ENCODE measurements around the gene USP9X.

USP9X gene

DNA sequence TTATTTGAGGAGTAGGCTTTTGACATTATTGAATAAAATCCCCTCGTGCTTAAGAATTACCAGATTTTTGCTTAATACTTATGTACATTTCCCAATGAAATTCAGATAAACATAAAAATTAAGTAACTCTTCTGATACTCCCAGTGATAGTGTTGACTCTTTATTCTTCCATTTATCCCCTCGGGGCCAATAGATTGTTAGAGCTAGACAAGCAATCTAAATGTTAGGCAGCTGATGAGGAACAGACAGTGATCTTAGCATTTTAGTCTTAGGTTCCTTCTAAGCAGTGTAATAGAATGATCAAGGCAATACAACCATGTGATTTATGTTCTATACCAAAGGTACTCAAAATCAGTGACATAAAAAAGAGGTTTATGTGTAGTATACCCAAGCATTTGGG, 68.7 kb downstream of the USP9X start:
- no peak for TF ChIP-seq TCF12 (IDR thresholded peaks at IDR 0.05; ENCODE audit: low read depth)
- TF ChIP-seq, protein P1, sequence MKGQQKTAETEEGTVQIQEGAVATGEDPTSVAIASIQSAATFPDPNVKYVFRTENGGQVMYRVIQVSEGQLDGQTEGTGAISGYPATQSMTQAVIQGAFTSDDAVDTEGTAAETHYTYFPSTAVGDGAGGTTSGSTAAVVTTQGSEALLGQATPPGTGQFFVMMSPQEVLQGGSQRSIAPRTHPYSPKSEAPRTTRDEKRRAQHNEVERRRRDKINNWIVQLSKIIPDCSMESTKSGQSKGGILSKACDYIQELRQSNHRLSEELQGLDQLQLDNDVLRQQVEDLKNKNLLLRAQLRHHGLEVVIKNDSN (IDR thresholded peaks at IDR 0.05): no peak
- TF ChIP-seq, protein P2, sequence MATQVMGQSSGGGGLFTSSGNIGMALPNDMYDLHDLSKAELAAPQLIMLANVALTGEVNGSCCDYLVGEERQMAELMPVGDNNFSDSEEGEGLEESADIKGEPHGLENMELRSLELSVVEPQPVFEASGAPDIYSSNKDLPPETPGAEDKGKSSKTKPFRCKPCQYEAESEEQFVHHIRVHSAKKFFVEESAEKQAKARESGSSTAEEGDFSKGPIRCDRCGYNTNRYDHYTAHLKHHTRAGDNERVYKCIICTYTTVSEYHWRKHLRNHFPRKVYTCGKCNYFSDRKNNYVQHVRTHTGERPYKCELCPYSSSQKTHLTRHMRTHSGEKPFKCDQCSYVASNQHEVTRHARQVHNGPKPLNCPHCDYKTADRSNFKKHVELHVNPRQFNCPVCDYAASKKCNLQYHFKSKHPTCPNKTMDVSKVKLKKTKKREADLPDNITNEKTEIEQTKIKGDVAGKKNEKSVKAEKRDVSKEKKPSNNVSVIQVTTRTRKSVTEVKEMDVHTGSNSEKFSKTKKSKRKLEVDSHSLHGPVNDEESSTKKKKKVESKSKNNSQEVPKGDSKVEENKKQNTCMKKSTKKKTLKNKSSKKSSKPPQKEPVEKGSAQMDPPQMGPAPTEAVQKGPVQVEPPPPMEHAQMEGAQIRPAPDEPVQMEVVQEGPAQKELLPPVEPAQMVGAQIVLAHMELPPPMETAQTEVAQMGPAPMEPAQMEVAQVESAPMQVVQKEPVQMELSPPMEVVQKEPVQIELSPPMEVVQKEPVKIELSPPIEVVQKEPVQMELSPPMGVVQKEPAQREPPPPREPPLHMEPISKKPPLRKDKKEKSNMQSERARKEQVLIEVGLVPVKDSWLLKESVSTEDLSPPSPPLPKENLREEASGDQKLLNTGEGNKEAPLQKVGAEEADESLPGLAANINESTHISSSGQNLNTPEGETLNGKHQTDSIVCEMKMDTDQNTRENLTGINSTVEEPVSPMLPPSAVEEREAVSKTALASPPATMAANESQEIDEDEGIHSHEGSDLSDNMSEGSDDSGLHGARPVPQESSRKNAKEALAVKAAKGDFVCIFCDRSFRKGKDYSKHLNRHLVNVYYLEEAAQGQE (IDR thresholded peaks at IDR 0.05; ENCODE audit: low read depth): no peak
- TF ChIP-seq NFIC (IDR thresholded peaks at IDR 0.05): no peak

DNA sequence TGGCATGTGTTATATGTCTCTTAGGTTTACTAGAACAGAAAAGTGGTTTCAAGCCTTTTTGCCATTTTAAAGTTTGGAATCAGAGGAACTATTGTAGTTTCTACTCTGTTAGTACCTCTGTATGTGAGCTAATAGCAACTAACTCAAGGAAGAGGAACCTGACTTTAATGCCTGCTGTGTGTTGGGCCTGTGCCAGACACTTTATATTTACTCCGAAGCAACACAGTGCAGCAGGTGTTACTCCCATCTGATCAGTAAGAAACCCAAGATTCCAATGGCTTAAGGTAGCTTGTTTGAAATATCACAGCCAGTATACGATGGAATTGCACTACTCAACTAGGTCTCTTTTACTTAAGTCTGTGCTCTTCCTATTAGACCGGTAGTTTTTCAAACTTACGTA, 79.2 kb downstream of the USP9X start:
- TF ChIP-seq NFIC (IDR thresholded peaks at IDR 0.05): 0 out of 2 replicates have a peak, but pooled peaks have one; percentile 20
- TF ChIP-seq, protein P3, sequence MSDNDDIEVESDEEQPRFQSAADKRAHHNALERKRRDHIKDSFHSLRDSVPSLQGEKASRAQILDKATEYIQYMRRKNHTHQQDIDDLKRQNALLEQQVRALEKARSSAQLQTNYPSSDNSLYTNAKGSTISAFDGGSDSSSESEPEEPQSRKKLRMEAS (IDR thresholded peaks at IDR 0.05): no peak
- TF ChIP-seq EGR1 (IDR thresholded peaks at IDR 0.05): no peak

DNA sequence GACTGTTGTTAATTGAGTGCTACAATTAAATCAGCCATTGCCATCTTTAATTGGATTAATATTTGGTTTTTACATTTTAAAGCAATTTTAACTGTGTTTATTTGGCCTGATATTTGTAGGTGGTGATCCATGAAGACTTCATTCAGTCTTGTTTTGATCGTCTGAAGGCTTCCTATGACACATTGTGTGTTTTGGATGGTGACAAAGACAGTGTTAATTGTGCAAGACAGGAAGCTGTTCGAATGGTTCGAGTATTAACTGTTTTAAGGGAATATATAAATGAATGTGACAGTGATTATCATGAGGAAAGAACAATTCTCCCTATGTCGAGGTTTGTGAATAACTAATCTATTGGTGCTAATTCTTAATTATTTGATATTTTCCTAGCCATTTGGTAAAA, 82.6 kb downstream of the USP9X start:
- TF ChIP-seq FOXM1 (IDR thresholded peaks at IDR 0.05; ENCODE audit: borderline replicate concordance, low read depth) (no peak), TCF12 (IDR thresholded peaks at IDR 0.05; ENCODE audit: low read depth) (no peak), CEBPB (IDR thresholded peaks at IDR 0.05) (no peak), NFIC (IDR thresholded peaks at IDR 0.05) (no peak), CREB1 (IDR thresholded peaks at IDR 0.05; ENCODE audit: low read depth) (no peak), TEAD4 (IDR thresholded peaks at IDR 0.05) (no peak), ZBTB7A (IDR thresholded peaks at IDR 0.05; ENCODE audit: low read depth) (no peak), EGR1 (IDR thresholded peaks at IDR 0.05) (no peak), RAD21 (IDR thresholded peaks at IDR 0.05; ENCODE audit: low read depth) (no peak), EP300 (IDR thresholded peaks at IDR 0.05; ENCODE audit: borderline replicate concordance) (no peak), YY1 (IDR thresholded peaks at IDR 0.05; ENCODE audit: low read depth) (no peak), TAF1 (IDR thresholded peaks at IDR 0.05; ENCODE audit: low read depth) (no peak)
- TF ChIP-seq, protein P3 (IDR thresholded peaks at IDR 0.05): no peak
- TF ChIP-seq, protein P2 (IDR thresholded peaks at IDR 0.05; ENCODE audit: low read depth): no peak
- TF ChIP-seq, protein P1 (IDR thresholded peaks at IDR 0.05): no peak

DNA sequence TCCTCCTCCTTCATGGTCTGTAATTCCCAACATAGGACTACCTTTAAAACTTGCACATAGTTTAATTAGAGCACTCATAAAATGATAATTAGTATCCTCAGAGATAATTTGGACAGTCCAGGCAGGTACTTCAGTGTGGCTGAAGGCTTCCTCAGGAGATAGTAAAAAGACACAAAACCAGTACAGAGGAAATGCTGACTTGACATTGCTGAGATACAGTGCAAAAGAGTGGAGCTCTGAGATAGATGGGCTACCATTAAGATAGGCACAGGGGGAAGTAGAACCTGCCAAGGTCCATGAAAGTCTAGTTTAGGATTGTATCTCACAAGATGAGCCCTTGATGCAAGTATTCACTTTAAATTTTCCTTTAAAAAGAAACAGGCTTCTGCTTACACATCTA, 91.0 kb downstream of the USP9X start:
- TF ChIP-seq RAD21 (IDR thresholded peaks at IDR 0.05; ENCODE audit: low read depth) (no peak), TCF12 (IDR thresholded peaks at IDR 0.05; ENCODE audit: low read depth) (no peak), EP300 (IDR thresholded peaks at IDR 0.05; ENCODE audit: borderline replicate concordance) (no peak), TEAD4 (IDR thresholded peaks at IDR 0.05) (no peak), CEBPB (IDR thresholded peaks at IDR 0.05) (no peak), EGR1 (IDR thresholded peaks at IDR 0.05) (no peak), ZBTB7A (IDR thresholded peaks at IDR 0.05; ENCODE audit: low read depth) (no peak), NFIC (IDR thresholded peaks at IDR 0.05) (no peak), YY1 (IDR thresholded peaks at IDR 0.05; ENCODE audit: low read depth) (no peak), CREB1 (IDR thresholded peaks at IDR 0.05; ENCODE audit: low read depth) (no peak), FOXM1 (IDR thresholded peaks at IDR 0.05; ENCODE audit: borderline replicate concordance, low read depth) (no peak), TAF1 (IDR thresholded peaks at IDR 0.05; ENCODE audit: low read depth) (no peak)
- TF ChIP-seq, protein P3 (IDR thresholded peaks at IDR 0.05): no peak
- TF ChIP-seq, protein P1 (IDR thresholded peaks at IDR 0.05): no peak
- TF ChIP-seq, protein P2 (IDR thresholded peaks at IDR 0.05; ENCODE audit: low read depth): no peak

Data from Ishikawa (cell line).